WTC11 (cell line): Measurements from ENCODE around the gene COX6B2.

Source experiments
- NR2C2 ChIP-seq: sonication (generic); formaldehyde crosslinking; IDR thresholded peaks from 2 replicates; pipeline ENCODE4 v1.8.0; 2022; ENCODE audit warnings: mild to moderate bottlenecking, missing genetic modification reagents
- ZBTB21 ChIP-seq: sonication (generic); formaldehyde crosslinking; IDR thresholded peaks from 2 replicates; pipeline ENCODE4 v1.8.1; 2023; ENCODE audit warnings: mild to moderate bottlenecking, missing genetic modification reagents, borderline replicate concordance

GRCh38 chr19:55339105-55339888 is 15.2 kb downstream of the COX6B2 start, which contains the start of gene KMT5C:
- no peak for TF ChIP-seq NR2C2
- no peak for TF ChIP-seq ZBTB21 (CRISPR knock-in tag)
